Lower leg skin (tissue), 4 donors: ENCODE results near the gene IMPDH1. TPM values are rescaled to one million over a fixed set of nuclear protein-coding genes. Genes with fewer than 3 reads are reported as not detected.

Experiments
- DNase-seq, 2 donors: peaks; one replicate each; pipeline ENCODE4 v3.0.0-alpha.2; 2019; ENCODE audit warnings: low spot score in 2 of 2
- H3K4me3 ChIP-seq: fragments of 200-600 bp; sonication (generic); 2 replicates; pipeline ENCODE4 v1.5.1; 2017; ENCODE audit warnings: mild to moderate bottlenecking, low read depth; ENCODE audit not compliant: poor library complexity, severe bottlenecking
- POLR2A ChIP-seq, 2 donors: fragments of 450-650 bp; IDR thresholded peaks; one replicate each; pipeline ENCODE4 v1.6.1; 2016 to 2017; ENCODE audit warnings: antibody characterized with exemption in 2 of 2, mild to moderate bottlenecking in 1 of 2, moderate library complexity in 1 of 2
- WGBS, 2 donors: methylation state at CpG; one replicate each; pipeline ENCODE4 v1.1.5; 2018; 5-methylcytosine and 5-hydroxymethylcytosine counted together
- intact Hi-C: fragments of 100-400 bp; cut with DNase I; formaldehyde crosslinking; loops from one replicate; pipeline ENCODE4 v1.15.0; 2023; ENCODE audit warnings: low total_unique reads
- total RNA-seq, 4 donors: library from RNA; depleted of rRNA; stranded (reverse); fragments of >200 nt; gene quantifications; one replicate each; pipeline ENCODE4 v1.1.0, GENCODE V29; 2016
- TF ChIP-seq, protein P1 (sequence below), 3 donors: fragments of 450-650 bp; IDR thresholded peaks; one replicate each; pipeline ENCODE4 v1.5.1; 2016; ENCODE audit warnings: antibody characterized with exemption in 3 of 3, mild to moderate bottlenecking in 3 of 3, moderate library complexity in 2 of 3

Gene IMPDH1
- total RNA-seq, 4 donors from 2014 or later, result 45.6 to 71.7 (median 48.7) TPM

DNA sequence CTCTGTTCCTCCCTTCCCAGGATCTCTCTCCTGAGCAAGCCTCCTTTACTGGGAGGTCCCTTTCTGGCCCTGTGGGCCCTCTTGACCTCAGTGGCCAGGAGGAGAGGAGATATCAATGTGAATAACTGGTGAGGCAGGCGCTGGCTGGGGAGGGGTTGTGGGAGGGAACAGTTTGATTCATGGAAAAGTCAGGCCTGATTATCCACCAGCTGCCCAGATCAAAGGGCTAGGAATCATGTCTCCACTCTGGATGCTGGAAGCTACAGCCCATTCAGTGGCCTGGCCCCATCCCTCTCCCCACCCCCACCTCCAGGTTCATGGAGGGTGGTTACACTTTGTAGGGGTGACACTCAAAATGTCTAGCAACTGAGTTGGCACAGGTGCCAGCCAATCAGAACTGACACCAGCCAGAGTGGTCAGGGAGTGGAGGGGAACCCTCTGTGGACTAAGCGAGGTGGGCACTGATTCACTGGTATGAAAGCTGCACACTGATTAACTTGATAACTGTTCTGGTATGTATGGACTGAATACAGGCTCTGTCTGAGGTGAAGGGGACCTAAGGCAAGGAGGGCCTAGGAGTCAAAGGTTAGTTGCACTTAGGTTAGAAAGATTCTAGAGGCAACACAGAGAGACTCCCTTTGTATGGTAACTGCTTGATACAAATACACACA lies 53.1 kb downstream of the IMPDH1 start:
- DNase-seq, result no peak
- no peak overlapping the region for H3K4me3 ChIP-seq
- intact Hi-C loops, result no loop called here
- TF ChIP-seq POLR2A (IDR thresholded peaks at IDR 0.05), result no peak
- TF ChIP-seq, protein P1, sequence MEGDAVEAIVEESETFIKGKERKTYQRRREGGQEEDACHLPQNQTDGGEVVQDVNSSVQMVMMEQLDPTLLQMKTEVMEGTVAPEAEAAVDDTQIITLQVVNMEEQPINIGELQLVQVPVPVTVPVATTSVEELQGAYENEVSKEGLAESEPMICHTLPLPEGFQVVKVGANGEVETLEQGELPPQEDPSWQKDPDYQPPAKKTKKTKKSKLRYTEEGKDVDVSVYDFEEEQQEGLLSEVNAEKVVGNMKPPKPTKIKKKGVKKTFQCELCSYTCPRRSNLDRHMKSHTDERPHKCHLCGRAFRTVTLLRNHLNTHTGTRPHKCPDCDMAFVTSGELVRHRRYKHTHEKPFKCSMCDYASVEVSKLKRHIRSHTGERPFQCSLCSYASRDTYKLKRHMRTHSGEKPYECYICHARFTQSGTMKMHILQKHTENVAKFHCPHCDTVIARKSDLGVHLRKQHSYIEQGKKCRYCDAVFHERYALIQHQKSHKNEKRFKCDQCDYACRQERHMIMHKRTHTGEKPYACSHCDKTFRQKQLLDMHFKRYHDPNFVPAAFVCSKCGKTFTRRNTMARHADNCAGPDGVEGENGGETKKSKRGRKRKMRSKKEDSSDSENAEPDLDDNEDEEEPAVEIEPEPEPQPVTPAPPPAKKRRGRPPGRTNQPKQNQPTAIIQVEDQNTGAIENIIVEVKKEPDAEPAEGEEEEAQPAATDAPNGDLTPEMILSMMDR (IDR thresholded peaks at IDR 0.05), result no peak
- 86 to 100% methylated on average over 2 of the region's 2 CpGs for WGBS, 2 donors

DNA sequence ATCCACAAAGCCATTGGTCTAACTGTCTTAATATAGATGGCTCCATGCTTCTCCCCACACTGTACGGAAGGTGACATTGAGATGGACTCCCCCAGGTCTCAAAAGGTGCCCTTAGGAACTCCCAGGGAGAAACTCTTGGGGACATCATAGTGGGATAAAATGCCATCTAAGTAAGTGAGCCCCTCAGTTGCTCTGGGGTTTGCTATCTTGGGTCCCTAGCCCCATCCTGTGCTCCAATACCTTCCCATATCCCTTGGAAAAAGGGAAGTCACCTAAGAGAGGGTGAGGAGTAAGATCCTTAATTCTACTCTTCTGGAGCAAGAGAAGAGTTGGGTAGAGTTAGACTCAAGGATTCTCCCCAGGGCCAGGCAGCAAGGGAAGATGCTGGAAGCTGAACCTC lies 56.2 kb downstream of the IMPDH1 start:
- WGBS, 2 donors, result 100% methylated on average over 1 of the region's 1 CpG
- H3K4me3 ChIP-seq, result no peak overlapping the region
- intact Hi-C loops, result loop anchor here (5.0 kb wide), 1 partner anchor 34 kb away; no protein-coding TSS in a partner anchor
- DNase-seq, result no peak
- TF ChIP-seq, protein P1 (IDR thresholded peaks at IDR 0.05), result no peak
- no peak for TF ChIP-seq POLR2A (IDR thresholded peaks at IDR 0.05)

DNA sequence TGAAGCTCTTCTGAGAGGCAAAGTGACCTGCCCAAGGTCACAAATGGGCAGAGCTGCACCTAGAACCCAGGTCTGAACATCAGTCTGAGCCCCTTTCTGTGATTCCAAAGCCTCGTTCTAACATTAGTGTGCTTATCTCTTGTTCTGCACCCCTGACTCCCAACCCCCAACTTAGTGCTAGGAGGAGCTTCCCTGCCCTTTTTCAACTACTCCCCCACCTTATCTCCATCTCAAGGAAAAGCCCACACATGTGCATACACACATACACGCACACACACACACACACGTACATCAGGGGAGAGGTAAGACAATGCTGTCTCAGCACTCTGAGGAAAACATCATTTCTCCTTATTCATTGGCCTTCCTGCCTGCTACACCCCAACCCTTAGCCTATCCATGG lies 56.6 kb downstream of the IMPDH1 start:
- TF ChIP-seq, protein P1 (IDR thresholded peaks at IDR 0.05), result no peak
- TF ChIP-seq POLR2A (IDR thresholded peaks at IDR 0.05), result no peak
- WGBS, 2 donors, result 86 to 91% methylated on average over 3 of the region's 3 CpGs
- DNase-seq, result no peak
- no peak overlapping the region for H3K4me3 ChIP-seq
- intact Hi-C loops, result loop anchor here (5.0 kb wide), 1 partner anchor 34 kb away; no protein-coding TSS in a partner anchor

DNA sequence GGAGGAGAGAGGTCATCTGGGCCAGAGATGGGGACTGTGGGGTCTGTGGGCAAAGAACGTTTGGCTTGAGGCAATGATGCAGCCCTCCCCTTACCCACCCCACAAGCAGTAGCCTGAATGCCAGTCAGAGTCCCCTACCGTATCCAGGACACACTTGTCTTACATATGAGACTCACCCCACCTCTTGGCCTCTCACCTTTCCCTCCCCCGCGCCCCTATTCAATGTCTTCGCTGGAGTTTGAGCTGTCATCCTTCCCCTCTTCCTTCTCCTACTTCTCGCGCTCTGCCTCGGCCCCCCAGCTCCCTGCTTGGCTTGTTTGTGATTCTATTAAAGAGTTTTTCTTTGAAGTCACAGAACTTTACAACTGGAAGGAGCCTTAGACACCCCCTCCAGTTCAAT lies 57.1 kb downstream of the IMPDH1 start:
- TF ChIP-seq POLR2A (IDR thresholded peaks at IDR 0.05), result no peak
- TF ChIP-seq, protein P1 (IDR thresholded peaks at IDR 0.05), result no peak
- 83 to 85% methylated on average over 8 of the region's 8 CpGs for WGBS, 2 donors
- DNase-seq, result no peak
- no peak overlapping the region for H3K4me3 ChIP-seq
- intact Hi-C loops, result loop anchor here (5.0 kb wide), 1 partner anchor 35 kb away; no protein-coding TSS in a partner anchor

DNA sequence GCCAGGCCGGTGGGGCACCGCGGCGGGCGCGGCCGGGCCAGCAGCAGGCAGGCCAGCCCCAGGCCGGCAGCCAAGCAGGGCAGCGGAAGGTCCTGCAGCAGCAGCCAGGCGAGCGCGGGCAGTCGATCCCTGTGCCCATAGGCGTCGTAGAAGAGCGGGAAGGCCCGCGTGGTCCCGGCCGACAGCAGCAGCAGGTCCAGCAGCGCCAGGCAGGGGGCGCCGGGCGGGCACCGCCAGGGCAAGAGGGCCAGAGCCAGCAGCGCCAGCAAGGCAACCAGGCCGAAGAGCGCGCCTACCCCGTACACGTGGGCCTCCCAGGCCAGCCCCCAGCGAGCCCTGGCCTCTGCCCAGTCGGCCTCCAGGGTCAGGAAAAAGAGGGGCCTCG lies 57.6 kb downstream of the IMPDH1 start:
- intact Hi-C loops, result loop anchor here (5.0 kb wide), 1 partner anchor 35 kb away; no protein-coding TSS in a partner anchor
- 31 to 35% methylated on average over 15 to 26 of the region's 34 CpGs for WGBS, 2 donors
- no peak for TF ChIP-seq POLR2A (IDR thresholded peaks at IDR 0.05)
- TF ChIP-seq, protein P1 (IDR thresholded peaks at IDR 0.05), result no peak
- H3K4me3 ChIP-seq, result no peak overlapping the region
- DNase-seq, result no peak
